WTC11 (cell line): ENCODE results near the gene CACNA1C. TPM values are rescaled to one million over a fixed set of nuclear protein-coding genes. Genes with fewer than 3 reads are reported as not detected.

ENCODE experiments used
- ATAC-seq: fragments of 200-7000 bp; cut with Tn5 transposase; 2 replicates; pipeline ENCODE4 v1.10.0; 2021; ENCODE audit warnings: mild to moderate bottlenecking, moderate library complexity
- CTCF ChIA-PET: fragments of 300-600 bp; sonication (Branson Sonifier 250); formaldehyde crosslinking; loops from one replicate; lab custom pipeline; 2021; ENCODE audit warnings: antibody characterized with exemption; lab: Charles Lee
- POLR2A ChIA-PET: fragments of 350-600 bp; sonication (Branson Sonifier 250); formaldehyde crosslinking; loops from one replicate; lab custom pipeline; 2021; ENCODE audit warnings: antibody characterized with exemption; lab: Charles Lee
- DNase-seq: peaks from one replicate; pipeline ENCODE4 v3.0.0; 2021; ENCODE audit warnings: low spot score
- H3K27ac Mint-ChIP-seq: 2 replicates; pipeline ENCODE4 v1.8.0; 2021; ENCODE audit warnings: mixed read lengths
- H3K27me3 Mint-ChIP-seq: 2 replicates; pipeline ENCODE4 v1.8.0; 2021; ENCODE audit warnings: low read depth, mild to moderate bottlenecking, moderate library complexity, mixed read lengths
- H3K36me3 Mint-ChIP-seq: 2 replicates; pipeline ENCODE4 v1.8.0; 2021; ENCODE audit warnings: mixed read lengths
- H3K4me1 Mint-ChIP-seq: 2 replicates; pipeline ENCODE4 v1.8.0; 2022; ENCODE audit warnings: mixed read lengths
- H3K4me3 Mint-ChIP-seq: 2 replicates; pipeline ENCODE4 v1.8.0; 2021; ENCODE audit warnings: mild to moderate bottlenecking, moderate library complexity, mixed read lengths
- H3K9me3 Mint-ChIP-seq: 2 replicates; pipeline ENCODE4 v1.8.0; 2021; ENCODE audit warnings: mixed read lengths
- CBFB ChIP-seq: sonication (generic); formaldehyde crosslinking; IDR thresholded peaks from 2 replicates; pipeline ENCODE4 v1.8.1; 2022; ENCODE audit warnings: mild to moderate bottlenecking, low read depth, missing genetic modification reagents
- CREB1 ChIP-seq: sonication (generic); formaldehyde crosslinking; IDR thresholded peaks from 2 replicates; pipeline ENCODE4 v1.8.0; 2023; ENCODE audit warnings: mild to moderate bottlenecking, missing genetic modification reagents
- ETV6 ChIP-seq: sonication (generic); formaldehyde crosslinking; IDR thresholded peaks from 2 replicates; pipeline ENCODE4 v1.8.1; 2022; ENCODE audit warnings: mild to moderate bottlenecking, missing genetic modification reagents
- IRF2 ChIP-seq: sonication (generic); formaldehyde crosslinking; IDR thresholded peaks from 2 replicates; pipeline ENCODE4 v1.8.0; 2022; ENCODE audit warnings: low read depth, missing genetic modification reagents, borderline replicate concordance
- MXD4 ChIP-seq: fragments of 250-450 bp; sonication (Bioruptor Pico); IDR thresholded peaks from 2 replicates; pipeline ENCODE4 v1.8.0; 2021; ENCODE audit warnings: mild to moderate bottlenecking, moderate library complexity, borderline replicate concordance
- NFATC4 ChIP-seq: fragments of 250-450 bp; sonication (Bioruptor Pico); IDR thresholded peaks from 2 replicates; pipeline ENCODE4 v1.9.0; 2021; ENCODE audit warnings: mild to moderate bottlenecking
- OVOL2 ChIP-seq: fragments of 250-450 bp; sonication (Bioruptor Pico); IDR thresholded peaks from 2 replicates; pipeline ENCODE4 v1.9.0; 2021; ENCODE audit warnings: mild to moderate bottlenecking, borderline replicate concordance
- RELA ChIP-seq: sonication (generic); formaldehyde crosslinking; IDR thresholded peaks from 2 replicates; pipeline ENCODE4 v1.8.1; 2022; ENCODE audit warnings: missing genetic modification reagents, mild to moderate bottlenecking, borderline replicate concordance
- SP1 ChIP-seq: sonication (generic); formaldehyde crosslinking; conservative IDR thresholded peaks from 2 replicates; pipeline ENCODE4 v1.8.1; 2022; ENCODE audit warnings: missing genetic modification reagents
- TCF7 ChIP-seq: sonication (generic); formaldehyde crosslinking; IDR thresholded peaks from 2 replicates; pipeline ENCODE4 v1.8.0; 2022; ENCODE audit warnings: mild to moderate bottlenecking, low read depth, missing genetic modification reagents, moderate library complexity
- ZBTB21 ChIP-seq: sonication (generic); formaldehyde crosslinking; IDR thresholded peaks from 2 replicates; pipeline ENCODE4 v1.8.1; 2023; ENCODE audit warnings: mild to moderate bottlenecking, missing genetic modification reagents, borderline replicate concordance
- ZNF121 ChIP-seq: sonication (generic); formaldehyde crosslinking; IDR thresholded peaks from 2 replicates; pipeline ENCODE4 v1.8.0; 2023; ENCODE audit warnings: missing genetic modification reagents
- ZNF263 ChIP-seq: sonication (generic); formaldehyde crosslinking; IDR thresholded peaks from 2 replicates; pipeline ENCODE4 v1.8.1; 2022; ENCODE audit warnings: low read depth, mild to moderate bottlenecking, moderate library complexity, missing genetic modification reagents
- ZNF423 ChIP-seq: fragments of 250-450 bp; sonication (Bioruptor Pico); IDR thresholded peaks from 2 replicates; pipeline ENCODE4 v2.1.2; 2022; ENCODE audit warnings: mild to moderate bottlenecking, moderate library complexity
- total RNA-seq: library from RNA; stranded (reverse); gene quantifications from 3 replicates; pipeline ENCODE4 v1.2.3, GENCODE V29; 2021
- TF ChIP-seq, protein P1 (sequence below): sonication (generic); formaldehyde crosslinking; IDR thresholded peaks from 2 replicates; pipeline ENCODE4 v1.8.0; 2022; ENCODE audit warnings: mild to moderate bottlenecking, missing genetic modification reagents
- TF ChIP-seq, protein P2 (sequence below): sonication (generic); formaldehyde crosslinking; IDR thresholded peaks from 2 replicates; pipeline ENCODE4 v1.8.1; 2023; ENCODE audit warnings: mild to moderate bottlenecking, missing genetic modification reagents
- TF ChIP-seq, protein P3 (sequence below): sonication (generic); formaldehyde crosslinking; IDR thresholded peaks from 2 replicates; pipeline ENCODE4 v1.8.1; 2023; ENCODE audit warnings: mild to moderate bottlenecking, moderate library complexity, missing genetic modification reagents
- TF ChIP-seq, protein P4 (sequence below): sonication (generic); formaldehyde crosslinking; IDR thresholded peaks from 2 replicates; pipeline ENCODE4 v1.8.1; 2022; ENCODE audit warnings: missing genetic modification reagents, borderline replicate concordance
- TF ChIP-seq, protein P5 (sequence below): sonication (generic); formaldehyde crosslinking; IDR thresholded peaks from 2 replicates; pipeline ENCODE4 v1.8.0; 2023; ENCODE audit warnings: mild to moderate bottlenecking, missing genetic modification reagents
- TF ChIP-seq, protein P6 (sequence below): sonication (generic); formaldehyde crosslinking; IDR thresholded peaks from 2 replicates; pipeline ENCODE4 v1.8.1; 2022; ENCODE audit warnings: mild to moderate bottlenecking, moderate library complexity, missing genetic modification reagents

The CACNA1C gene
- total RNA-seq, 1 experiment from 2014 or later: 1.7 TPM

DNA sequence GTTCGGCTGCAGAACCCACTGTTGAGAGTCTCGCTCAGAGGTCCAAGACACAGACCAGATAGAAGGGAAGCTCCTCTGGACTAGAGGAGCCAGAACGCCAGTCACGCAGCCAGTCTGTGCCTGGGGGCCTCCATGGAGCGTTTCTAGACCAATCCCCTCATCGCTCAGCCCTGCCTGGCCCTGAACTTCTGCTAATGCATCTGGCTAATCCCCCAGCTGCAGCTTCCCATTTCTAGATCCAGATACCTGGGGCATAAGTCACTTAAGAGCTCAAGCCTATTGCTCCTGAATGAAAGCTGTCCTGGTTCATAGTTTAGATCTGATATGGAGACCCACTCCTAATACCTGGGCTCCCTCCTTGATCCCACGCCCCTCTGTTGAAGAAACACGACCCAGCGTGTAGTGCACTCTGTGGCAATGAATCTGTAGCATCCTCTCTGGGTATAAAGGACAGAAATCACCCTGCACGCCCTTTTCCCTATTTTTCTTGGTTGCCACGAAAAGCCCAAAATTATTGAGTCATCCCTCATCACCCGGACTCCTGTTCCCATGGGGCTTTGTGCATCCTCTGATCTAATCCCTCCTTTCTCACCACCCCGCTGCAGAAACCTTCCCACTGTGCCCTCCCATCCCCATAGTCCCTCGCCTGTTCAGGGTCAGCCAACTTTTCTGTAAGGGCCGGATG, 400.4 kb downstream of the CACNA1C start (continued):
- TF ChIP-seq, protein P1, sequence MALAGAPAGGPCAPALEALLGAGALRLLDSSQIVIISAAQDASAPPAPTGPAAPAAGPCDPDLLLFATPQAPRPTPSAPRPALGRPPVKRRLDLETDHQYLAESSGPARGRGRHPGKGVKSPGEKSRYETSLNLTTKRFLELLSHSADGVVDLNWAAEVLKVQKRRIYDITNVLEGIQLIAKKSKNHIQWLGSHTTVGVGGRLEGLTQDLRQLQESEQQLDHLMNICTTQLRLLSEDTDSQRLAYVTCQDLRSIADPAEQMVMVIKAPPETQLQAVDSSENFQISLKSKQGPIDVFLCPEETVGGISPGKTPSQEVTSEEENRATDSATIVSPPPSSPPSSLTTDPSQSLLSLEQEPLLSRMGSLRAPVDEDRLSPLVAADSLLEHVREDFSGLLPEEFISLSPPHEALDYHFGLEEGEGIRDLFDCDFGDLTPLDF (CRISPR knock-in tag): no peak
- TF ChIP-seq, protein P2, sequence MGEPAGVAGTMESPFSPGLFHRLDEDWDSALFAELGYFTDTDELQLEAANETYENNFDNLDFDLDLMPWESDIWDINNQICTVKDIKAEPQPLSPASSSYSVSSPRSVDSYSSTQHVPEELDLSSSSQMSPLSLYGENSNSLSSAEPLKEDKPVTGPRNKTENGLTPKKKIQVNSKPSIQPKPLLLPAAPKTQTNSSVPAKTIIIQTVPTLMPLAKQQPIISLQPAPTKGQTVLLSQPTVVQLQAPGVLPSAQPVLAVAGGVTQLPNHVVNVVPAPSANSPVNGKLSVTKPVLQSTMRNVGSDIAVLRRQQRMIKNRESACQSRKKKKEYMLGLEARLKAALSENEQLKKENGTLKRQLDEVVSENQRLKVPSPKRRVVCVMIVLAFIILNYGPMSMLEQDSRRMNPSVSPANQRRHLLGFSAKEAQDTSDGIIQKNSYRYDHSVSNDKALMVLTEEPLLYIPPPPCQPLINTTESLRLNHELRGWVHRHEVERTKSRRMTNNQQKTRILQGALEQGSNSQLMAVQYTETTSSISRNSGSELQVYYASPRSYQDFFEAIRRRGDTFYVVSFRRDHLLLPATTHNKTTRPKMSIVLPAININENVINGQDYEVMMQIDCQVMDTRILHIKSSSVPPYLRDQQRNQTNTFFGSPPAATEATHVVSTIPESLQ (CRISPR knock-in tag): no peak
- TF ChIP-seq OVOL2 (CRISPR knock-in tag): no peak

DNA sequence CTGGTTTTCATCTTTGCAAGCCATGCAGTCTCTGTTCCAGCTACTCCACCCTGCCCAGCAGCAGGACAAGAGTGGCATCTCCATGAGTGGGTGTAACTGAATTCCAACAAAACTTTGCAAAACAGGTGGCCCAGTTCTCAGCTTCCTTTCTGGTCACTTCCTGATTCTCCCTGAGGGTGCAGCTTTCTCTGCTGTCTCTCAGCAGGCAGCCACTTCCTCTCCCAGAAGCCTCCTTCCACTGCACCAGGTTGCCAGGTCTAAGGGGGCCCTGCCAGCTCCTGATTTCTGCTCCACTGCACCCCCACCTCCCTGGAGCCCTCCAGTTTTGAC, 400.9 kb downstream of the CACNA1C start:
- Mint-ChIP-seq H3K9me3 (no peaks in the 10 kb centered on the region), H3K36me3 (no peaks in the 10 kb centered on the region), H3K4me1 (peaks cover 8% of the 10 kb centered on the region), H3K4me3 (no peak overlapping the region), H3K27me3 (no peaks in the 10 kb centered on the region), H3K27ac (no peak overlapping the region)
- no peak for ATAC-seq
- no peak for DNase-seq
- ChIA-PET CTCF (no interaction called here), POLR2A (no interaction called here)
- TF ChIP-seq, protein P3, sequence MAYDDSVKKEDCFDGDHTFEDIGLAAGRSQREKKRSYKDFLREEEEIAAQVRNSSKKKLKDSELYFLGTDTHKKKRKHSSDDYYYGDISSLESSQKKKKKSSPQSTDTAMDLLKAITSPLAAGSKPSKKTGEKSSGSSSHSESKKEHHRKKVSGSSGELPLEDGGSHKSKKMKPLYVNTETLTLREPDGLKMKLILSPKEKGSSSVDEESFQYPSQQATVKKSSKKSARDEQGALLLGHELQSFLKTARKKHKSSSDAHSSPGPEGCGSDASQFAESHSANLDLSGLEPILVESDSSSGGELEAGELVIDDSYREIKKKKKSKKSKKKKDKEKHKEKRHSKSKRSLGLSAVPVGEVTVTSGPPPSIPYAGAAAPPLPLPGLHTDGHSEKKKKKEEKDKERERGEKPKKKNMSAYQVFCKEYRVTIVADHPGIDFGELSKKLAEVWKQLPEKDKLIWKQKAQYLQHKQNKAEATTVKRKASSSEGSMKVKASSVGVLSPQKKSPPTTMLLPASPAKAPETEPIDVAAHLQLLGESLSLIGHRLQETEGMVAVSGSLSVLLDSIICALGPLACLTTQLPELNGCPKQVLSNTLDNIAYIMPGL (CRISPR knock-in tag): no peak
- TF ChIP-seq ZNF263 (CRISPR knock-in tag) (no peak), ZBTB21 (no peak), TCF7 (CRISPR knock-in tag) (no peak), ETV6 (CRISPR knock-in tag) (no peak), SP1 (CRISPR knock-in tag) (no peak), ZNF121 (CRISPR knock-in tag) (no peak), OVOL2 (CRISPR knock-in tag) (no peak), CREB1 (CRISPR knock-in tag) (no peak), ZNF423 (CRISPR knock-in tag) (no peak), CBFB (CRISPR knock-in tag) (no peak)

DNA sequence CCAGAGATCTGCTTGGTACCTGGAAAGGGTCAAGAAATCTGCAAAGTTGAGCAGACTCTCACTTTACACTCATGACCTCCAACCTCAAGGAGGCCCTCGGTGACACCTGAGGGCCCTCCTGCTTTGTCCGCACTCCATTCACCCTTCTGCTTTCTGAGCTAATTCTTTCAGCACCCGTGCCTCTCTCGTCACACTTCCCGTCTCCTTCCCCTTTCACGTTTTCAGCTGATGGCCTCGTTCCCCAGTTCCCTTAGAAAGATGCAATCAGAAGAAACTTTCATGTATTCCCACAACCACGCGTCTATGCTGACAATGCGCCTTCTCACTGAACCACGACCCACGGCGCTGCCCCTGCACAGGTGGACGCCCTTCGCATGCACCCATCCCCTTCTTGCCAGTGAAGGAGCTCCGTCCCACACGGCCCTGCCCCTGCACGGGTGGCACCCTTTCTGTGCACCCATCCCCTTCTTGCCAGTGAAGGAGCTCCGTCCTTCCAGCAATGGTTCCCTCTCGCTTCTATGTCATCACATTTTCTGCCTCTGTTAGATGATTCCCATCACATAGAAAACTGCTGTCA, 401.9 kb downstream of the CACNA1C start:
- H3K36me3 Mint-ChIP-seq: no peaks in the 10 kb centered on the region
- H3K4me1 Mint-ChIP-seq: peaks cover 8% of the 10 kb centered on the region
- no peak overlapping the region for H3K27ac Mint-ChIP-seq
- no peak overlapping the region for H3K4me3 Mint-ChIP-seq
- ChIA-PET CTCF (no interaction called here), POLR2A (no interaction called here)
- H3K27me3 Mint-ChIP-seq: no peaks in the 10 kb centered on the region
- ATAC-seq (no peak), DNase-seq (no peak)
- H3K9me3 Mint-ChIP-seq: no peaks in the 10 kb centered on the region
- no peak for TF ChIP-seq ZBTB21
- TF ChIP-seq, protein P4, sequence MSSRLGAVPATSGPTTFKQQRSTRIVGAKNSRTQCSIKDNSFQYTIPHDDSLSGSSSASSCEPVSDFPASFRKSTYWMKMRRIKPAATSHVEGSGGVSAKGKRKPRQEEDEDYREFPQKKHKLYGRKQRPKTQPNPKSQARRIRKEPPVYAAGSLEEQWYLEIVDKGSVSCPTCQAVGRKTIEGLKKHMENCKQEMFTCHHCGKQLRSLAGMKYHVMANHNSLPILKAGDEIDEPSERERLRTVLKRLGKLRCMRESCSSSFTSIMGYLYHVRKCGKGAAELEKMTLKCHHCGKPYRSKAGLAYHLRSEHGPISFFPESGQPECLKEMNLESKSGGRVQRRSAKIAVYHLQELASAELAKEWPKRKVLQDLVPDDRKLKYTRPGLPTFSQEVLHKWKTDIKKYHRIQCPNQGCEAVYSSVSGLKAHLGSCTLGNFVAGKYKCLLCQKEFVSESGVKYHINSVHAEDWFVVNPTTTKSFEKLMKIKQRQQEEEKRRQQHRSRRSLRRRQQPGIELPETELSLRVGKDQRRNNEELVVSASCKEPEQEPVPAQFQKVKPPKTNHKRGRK (CRISPR knock-in tag): no peak
- TF ChIP-seq, protein P5, sequence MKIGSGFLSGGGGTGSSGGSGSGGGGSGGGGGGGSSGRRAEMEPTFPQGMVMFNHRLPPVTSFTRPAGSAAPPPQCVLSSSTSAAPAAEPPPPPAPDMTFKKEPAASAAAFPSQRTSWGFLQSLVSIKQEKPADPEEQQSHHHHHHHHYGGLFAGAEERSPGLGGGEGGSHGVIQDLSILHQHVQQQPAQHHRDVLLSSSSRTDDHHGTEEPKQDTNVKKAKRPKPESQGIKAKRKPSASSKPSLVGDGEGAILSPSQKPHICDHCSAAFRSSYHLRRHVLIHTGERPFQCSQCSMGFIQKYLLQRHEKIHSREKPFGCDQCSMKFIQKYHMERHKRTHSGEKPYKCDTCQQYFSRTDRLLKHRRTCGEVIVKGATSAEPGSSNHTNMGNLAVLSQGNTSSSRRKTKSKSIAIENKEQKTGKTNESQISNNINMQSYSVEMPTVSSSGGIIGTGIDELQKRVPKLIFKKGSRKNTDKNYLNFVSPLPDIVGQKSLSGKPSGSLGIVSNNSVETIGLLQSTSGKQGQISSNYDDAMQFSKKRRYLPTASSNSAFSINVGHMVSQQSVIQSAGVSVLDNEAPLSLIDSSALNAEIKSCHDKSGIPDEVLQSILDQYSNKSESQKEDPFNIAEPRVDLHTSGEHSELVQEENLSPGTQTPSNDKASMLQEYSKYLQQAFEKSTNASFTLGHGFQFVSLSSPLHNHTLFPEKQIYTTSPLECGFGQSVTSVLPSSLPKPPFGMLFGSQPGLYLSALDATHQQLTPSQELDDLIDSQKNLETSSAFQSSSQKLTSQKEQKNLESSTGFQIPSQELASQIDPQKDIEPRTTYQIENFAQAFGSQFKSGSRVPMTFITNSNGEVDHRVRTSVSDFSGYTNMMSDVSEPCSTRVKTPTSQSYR (CRISPR knock-in tag): no peak
- TF ChIP-seq, protein P6, sequence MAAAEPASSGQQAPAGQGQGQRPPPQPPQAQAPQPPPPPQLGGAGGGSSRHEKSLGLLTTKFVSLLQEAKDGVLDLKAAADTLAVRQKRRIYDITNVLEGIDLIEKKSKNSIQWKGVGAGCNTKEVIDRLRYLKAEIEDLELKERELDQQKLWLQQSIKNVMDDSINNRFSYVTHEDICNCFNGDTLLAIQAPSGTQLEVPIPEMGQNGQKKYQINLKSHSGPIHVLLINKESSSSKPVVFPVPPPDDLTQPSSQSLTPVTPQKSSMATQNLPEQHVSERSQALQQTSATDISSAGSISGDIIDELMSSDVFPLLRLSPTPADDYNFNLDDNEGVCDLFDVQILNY (CRISPR knock-in tag): no peak
- no peak for TF ChIP-seq MXD4 (CRISPR knock-in tag)
- TF ChIP-seq NFATC4 (CRISPR knock-in tag): no peak
- no peak for TF ChIP-seq IRF2 (CRISPR knock-in tag)
- TF ChIP-seq ZNF423 (CRISPR knock-in tag): no peak
- no peak for TF ChIP-seq RELA (CRISPR knock-in tag)
- TF ChIP-seq CREB1 (CRISPR knock-in tag): no peak
